HL-60 (cell line): Measurements from ENCODE around the gene BIRC6.

Experiments used
- DNase-seq, 2 experiments: peaks; one replicate each; pipeline ENCODE4 v3.0.0-alpha.2; 2010 to 2020; ENCODE audit warnings: low read depth in 1 of 2, low spot score in 1 of 2
- H3K27ac ChIP-seq: fragments of 250-450 bp; sonication (Bioruptor Pico); replicated peaks from 2 replicates; pipeline ENCODE4 v1.5.1; 2020; ENCODE audit warnings: mild to moderate bottlenecking, moderate library complexity
- H3K27me3 ChIP-seq: fragments of 250-450 bp; sonication (Bioruptor Pico); 2 replicates; pipeline ENCODE4 v1.5.1; 2021; ENCODE audit warnings: mild to moderate bottlenecking, moderate library complexity; ENCODE audit not compliant: insufficient read depth, poor library complexity, severe bottlenecking
- H3K4me3 ChIP-seq: replicated peaks from 2 replicates; pipeline ENCODE4 v1.5.1; 2011; ENCODE audit warnings: mild to moderate bottlenecking, control low read depth, low read length; ENCODE audit not compliant: insufficient read depth
- CTCF ChIP-seq: IDR thresholded peaks from one replicate; pipeline ENCODE4 v1.5.1; 2011; ENCODE audit warnings: low read length, control low read depth, inconsistent platforms; ENCODE audit not compliant: insufficient read depth
- GABPA ChIP-seq: IDR thresholded peaks from 2 replicates; pipeline ENCODE4 v1.6.1; 2012; ENCODE audit warnings: low read depth
- POLR2AphosphoS5 ChIP-seq: IDR thresholded peaks from 2 replicates; pipeline ENCODE4 v1.6.1; 2012; ENCODE audit warnings: low read depth
- REST ChIP-seq: IDR thresholded peaks from 2 replicates; pipeline ENCODE4 v1.6.1; 2012; ENCODE audit warnings: low read depth; ENCODE audit not compliant: insufficient replicate concordance
- SPI1 ChIP-seq: IDR thresholded peaks from 2 replicates; pipeline ENCODE4 v1.6.1; 2012; ENCODE audit warnings: low read depth, mild to moderate bottlenecking, borderline replicate concordance

BIRC6 gene

GRCh38 chr2:32464431-32464830 is 107.6 kb downstream of the BIRC6 start:
- TF ChIP-seq CTCF (no peak), REST (no peak), GABPA (no peak), POLR2AphosphoS5 (no peak), SPI1 (no peak)
- Histone ChIP-seq H3K4me3 (no peak overlapping the region), H3K27me3 (no peaks in the 10 kb centered on the region), H3K27ac (no peak overlapping the region)
- no peak for DNase-seq

GRCh38 chr2:32472605-32473004 is 115.8 kb downstream of the BIRC6 start:
- H3K27ac ChIP-seq, result no peak overlapping the region
- no peaks in the 10 kb centered on the region for H3K27me3 ChIP-seq
- no peak for TF ChIP-seq POLR2AphosphoS5
- TF ChIP-seq SPI1, result no peak
- no peak for TF ChIP-seq CTCF
- TF ChIP-seq GABPA, result no peak
- TF ChIP-seq REST, result no peak
- DNase-seq, result no peak
- no peak overlapping the region for H3K4me3 ChIP-seq

GRCh38 chr2:32474381-32474780 is 117.6 kb downstream of the BIRC6 start:
- TF ChIP-seq GABPA (no peak), POLR2AphosphoS5 (no peak), SPI1 (no peak), REST (no peak), CTCF (no peak)

More at GRCh38 chr2:32474381-32474780, 117.6 kb downstream of the BIRC6 start:
- H3K4me3 ChIP-seq, result no peak overlapping the region
- H3K27ac ChIP-seq, result no peak overlapping the region
- H3K27me3 ChIP-seq, result no peaks in the 10 kb centered on the region
- DNase-seq, result no peak
